ENCODE data around the gene BOC.

Gene BOC

GRCh38 chr3:113273011-113273410, 61.7 kb downstream of the BOC start:
- DNase-seq = no peak

GRCh38 chr3:113273604-113274378, 62.4 kb downstream of the BOC start:
- DNase-seq = no peak

GRCh38 chr3:113274425-113275257, 63.3 kb downstream of the BOC start:
- DNase-seq = no peak

DNA sequence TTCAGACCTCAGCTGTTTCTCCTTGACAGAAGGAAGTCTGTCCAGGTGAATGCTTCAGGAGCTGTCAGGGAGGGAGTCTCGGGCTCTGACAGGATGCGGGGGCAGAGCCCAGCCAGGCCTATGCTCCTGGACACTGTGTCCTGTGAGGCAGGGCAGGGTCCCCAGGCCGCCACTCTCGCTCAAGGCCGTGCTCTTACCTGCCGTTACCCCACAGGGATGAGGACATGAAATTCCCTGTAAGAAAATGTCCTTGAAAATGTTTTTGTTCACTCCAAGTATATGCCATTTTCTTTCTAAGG, 63.9 kb downstream of the BOC start:
- no peak for DNase-seq

GRCh38 chr3:113275583-113275928, 64.2 kb downstream of the BOC start:
- no peak for DNase-seq

- DNase-seq = no peak
These were observed 64.8 kb downstream of the BOC start for GRCh38 chr3:113275929-113276750.

GRCh38 chr3:113276751-113277080, 65.4 kb downstream of the BOC start:
- DNase-seq = no peak

- no peak for DNase-seq
These were observed 66.1 kb downstream of the BOC start for GRCh38 chr3:113277414-113277813.

DNA sequence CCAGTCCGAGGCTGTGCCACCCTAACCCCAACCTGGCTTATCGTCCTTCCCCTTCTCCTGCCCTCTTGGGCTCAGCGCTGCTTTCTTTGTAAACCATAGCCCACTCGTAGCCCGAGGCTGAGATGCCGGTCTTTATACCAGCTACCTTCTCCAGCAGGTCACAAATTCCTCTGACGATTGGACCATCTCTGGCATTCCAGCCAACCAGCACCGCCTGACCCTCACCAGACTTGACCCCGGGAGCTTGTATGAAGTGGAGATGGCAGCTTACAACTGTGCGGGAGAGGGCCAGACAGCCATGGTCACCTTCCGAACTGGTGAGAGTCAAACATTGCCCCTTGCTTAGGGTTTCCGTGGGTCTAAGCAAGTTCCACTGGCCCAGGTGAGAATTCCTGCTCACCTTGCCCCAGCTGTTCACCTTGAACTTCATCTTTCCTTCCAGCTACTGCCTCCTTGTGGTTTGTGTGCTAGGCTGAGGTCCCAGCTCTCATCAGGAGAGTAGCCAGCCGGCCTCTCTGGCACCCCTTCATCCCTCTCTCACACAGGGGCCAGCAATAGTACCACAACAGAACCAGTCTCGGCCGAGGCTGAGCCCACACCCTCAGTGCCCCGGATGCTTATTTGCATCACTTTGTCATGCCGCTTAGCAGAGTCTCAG, 66.7 kb downstream of the BOC start:
- no peak for DNase-seq

GRCh38 chr3:113278599-113278955, 67.2 kb downstream of the BOC start:
- no peak for DNase-seq

DNA sequence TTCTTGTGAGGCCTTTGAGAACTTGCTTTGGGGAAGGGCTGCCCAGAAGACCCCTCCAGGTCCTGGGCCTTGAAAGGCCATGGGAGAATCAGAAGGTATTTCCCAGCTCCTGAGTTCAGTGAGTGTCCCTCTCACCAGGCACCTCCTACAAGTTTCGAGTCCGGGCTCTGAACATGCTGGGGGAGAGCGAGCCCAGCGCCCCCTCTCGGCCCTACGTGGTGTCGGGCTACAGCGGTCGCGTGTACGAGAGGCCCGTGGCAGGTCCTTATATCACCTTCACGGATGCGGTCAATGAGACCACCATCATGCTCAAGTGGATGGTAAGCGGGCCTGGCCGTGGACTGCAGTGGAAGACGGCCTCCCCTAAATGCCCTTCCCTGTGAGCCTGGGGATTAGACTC, 68.3 kb downstream of the BOC start:
- no peak for DNase-seq

- no peak for DNase-seq
These were observed 71.9 kb downstream of the BOC start for GRCh38 chr3:113283306-113283705.

DNA sequence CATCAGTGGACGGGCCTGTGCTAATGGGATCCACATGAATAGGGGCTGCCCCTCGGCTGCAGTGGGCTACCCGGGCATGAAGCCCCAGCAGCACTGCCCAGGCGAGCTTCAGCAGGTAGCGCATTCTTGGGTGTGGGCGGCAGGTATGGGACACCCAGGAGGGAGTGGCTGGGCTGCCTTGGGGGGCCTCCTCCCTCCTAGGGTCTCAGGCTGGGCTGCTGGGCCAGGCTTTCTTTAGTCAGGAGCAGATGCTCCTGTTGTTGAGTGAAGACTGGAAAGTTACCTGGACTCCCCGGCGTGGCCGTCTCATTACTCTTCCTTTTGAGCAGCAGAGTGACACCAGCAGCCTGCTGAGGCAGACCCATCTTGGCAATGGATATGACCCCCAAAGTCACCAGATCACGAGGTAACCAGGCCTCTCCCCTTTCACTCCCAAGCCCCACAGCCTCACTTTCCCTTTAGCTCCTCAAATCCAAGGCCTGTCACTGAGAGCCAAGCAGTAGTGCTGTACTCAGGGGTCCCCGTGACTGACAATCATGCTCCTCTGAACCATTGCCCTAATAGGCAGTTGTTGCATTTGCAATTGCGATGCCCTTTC, 73.2 kb downstream of the BOC start:
- no peak for DNase-seq

GRCh38 chr3:113285226-113285625, 73.9 kb downstream of the BOC start:
- no peak for DNase-seq

DNA sequence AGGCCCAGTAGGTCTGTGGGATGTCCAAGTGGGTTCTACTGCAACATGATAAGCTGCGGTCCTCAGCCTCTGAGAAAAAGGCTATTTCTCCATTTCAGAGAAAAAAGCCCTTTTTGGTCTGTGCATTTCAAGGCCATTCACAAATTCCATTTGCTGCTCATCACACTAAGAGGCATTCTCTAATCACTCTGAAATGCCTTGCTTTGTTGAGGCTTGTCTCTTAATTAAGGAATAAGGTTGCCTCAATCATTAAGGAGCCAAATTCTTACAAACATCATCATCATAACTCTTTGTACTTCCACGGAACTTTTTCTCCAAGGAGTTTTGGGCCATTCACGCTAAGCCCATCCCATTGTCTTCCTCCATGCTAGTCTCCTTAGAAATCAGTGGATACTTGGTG, 74.4 kb downstream of the BOC start:
- no peak for DNase-seq

DNA sequence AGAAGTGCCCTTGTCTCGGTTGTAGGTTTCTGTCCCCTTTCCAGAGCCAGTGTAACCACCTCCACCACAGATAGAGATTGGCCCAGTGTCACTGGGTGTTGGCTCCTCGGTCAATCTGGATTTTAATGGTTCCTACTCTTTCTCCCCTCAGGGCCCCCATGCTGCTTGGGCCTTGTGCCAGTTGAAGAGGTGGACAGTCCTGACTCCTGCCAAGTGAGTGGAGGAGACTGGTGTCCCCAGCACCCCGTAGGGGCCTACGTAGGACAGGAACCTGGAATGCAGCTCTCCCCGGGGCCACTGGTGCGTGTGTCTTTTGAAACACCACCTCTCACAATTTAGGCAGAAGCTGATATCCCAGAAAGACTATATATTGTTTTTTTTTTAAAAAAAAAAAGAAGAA, 75.2 kb downstream of the BOC start:
- DNase-seq = no peak

DNA sequence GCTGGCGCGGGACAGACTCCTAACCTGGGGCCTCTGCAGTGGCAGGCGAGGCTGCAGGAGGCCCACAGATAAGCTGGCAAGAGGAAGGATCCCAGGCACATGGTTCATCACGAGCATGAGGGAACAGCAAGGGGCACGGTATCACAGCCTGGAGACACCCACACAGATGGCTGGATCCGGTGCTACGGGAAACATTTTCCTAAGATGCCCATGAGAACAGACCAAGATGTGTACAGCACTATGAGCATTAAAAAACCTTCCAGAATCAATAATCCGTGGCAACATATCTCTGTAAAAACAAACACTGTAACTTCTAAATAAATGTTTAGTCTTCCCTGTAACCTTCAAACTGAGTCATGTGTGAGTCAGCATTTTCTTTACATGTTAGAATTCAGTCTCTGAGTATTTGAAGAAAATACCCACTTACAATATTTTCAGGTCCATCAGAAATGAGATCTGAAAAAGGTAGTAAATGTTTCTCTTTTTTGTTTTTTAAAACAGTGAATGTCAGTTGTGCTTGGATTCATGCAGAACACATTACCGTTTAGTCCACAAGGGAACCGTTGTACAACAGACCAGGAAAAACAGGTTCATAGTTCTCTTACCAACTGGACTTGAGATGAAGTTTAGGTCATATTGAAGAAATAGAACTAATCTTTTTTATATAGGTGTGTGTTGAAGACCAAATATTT, 75.9 kb downstream of the BOC start:
- DNase-seq = no peak

- peak; percentile 65 for DNase-seq
These were observed 76.7 kb downstream of the BOC start for GRCh38 chr3:113287803-113288648.

GRCh38 chr3:113288881-113289280, 77.5 kb downstream of the BOC start:
- DNase-seq = no peak

- DNase-seq = no peak
These were observed 80.2 kb downstream of the BOC start for GRCh38 chr3:113291572-113291971.

DNA sequence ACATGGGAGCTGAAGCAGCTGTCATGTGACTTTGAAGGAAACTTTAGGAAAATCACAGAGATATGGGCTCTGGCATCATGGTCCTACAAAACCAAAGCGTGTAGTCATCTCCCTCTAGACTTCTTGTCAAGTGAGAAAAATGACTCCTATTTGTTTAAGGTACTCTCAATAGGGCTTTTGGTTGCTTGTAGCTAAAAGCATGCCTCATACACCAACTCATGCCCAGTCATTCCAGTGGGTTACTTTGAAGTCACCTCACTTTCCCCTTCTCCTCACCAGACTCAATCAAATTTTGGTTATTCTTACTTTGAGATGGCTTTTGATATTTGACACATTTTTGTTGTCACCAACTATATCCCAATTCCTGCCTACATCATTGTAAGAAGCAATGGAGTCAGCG, 81.6 kb downstream of the BOC start:
- DNase-seq = no peak
